ENCODE results near the gene HMG20B.

DNA sequence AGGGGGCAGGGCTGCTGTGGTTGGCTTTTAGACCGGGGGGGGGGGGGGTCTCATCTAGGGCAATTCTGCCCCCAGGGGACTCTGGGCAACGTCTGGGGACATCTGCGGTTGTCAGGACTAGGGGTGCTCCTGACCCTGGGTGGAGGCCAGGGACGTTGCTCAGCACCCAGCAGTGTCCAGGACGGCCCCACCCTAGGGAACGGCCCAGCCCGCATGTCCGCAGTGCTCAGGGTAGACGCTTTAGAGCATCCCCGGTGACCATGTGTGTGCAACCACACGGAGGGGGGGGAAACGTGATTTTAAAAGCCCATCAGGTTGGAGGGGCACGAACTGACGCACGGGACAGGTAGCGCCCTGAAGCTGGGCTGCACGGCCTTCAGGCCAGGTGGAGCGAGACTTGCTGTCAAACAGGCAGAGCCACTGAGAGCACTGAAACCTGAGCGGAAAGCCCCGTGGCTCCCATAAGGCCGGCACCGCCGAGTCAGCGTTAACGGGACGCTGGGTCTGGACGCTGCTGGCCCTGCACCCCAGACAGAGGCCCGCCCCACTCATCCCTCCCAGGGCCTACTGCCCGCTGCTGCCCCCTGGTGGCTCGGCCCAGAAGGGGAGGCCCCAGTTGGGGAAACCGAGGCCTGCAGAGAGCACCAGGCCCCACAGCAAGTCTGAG, 45.5 kb downstream of the HMG20B start:
- TF ChIP-seq, protein P1, sequence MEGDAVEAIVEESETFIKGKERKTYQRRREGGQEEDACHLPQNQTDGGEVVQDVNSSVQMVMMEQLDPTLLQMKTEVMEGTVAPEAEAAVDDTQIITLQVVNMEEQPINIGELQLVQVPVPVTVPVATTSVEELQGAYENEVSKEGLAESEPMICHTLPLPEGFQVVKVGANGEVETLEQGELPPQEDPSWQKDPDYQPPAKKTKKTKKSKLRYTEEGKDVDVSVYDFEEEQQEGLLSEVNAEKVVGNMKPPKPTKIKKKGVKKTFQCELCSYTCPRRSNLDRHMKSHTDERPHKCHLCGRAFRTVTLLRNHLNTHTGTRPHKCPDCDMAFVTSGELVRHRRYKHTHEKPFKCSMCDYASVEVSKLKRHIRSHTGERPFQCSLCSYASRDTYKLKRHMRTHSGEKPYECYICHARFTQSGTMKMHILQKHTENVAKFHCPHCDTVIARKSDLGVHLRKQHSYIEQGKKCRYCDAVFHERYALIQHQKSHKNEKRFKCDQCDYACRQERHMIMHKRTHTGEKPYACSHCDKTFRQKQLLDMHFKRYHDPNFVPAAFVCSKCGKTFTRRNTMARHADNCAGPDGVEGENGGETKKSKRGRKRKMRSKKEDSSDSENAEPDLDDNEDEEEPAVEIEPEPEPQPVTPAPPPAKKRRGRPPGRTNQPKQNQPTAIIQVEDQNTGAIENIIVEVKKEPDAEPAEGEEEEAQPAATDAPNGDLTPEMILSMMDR (IDR thresholded peaks at IDR 0.05; ENCODE audit: poor library complexity) = peak; percentile 69
- no peak for TF ChIP-seq EZH2 (IDR thresholded peaks at IDR 0.05; ENCODE audit: borderline replicate concordance)
